Measurements from ENCODE around the gene IFIH1. TPM values are rescaled to one million over a fixed set of nuclear protein-coding genes. Genes with fewer than 3 reads are reported as not detected.

The IFIH1 gene
- total RNA-seq, 1 experiment from 2014 or later = 2.8 TPM

- H3K9me3 ChIP-seq (replicated peaks) = no peaks in the 10 kb centered on the region
- H3K4me1 ChIP-seq (replicated peaks) = peaks cover 12% of the 10 kb centered on the region
- no peaks in the 10 kb centered on the region for H3K36me3 ChIP-seq
- DNase-seq (ENCODE audit: low read depth in 1 of 2, low spot score in 2 of 2) = no peak
- H3K27me3 ChIP-seq (replicated peaks) = no peaks in the 10 kb centered on the region
- H3K4me3 ChIP-seq = no peak overlapping the region
- no peak overlapping the region for H3K27ac ChIP-seq
These were observed 8.8 kb upstream of the IFIH1 start for GRCh38 chr2:162327134-162327769.

GRCh38 chr2:162324953-162325352 is 6.5 kb upstream of the IFIH1 start:
- Histone ChIP-seq H3K9me3 (replicated peaks) (no peaks in the 10 kb centered on the region), H3K4me3 (no peak overlapping the region), H3K36me3 (no peaks in the 10 kb centered on the region), H3K27ac (no peak overlapping the region), H3K27me3 (replicated peaks) (no peaks in the 10 kb centered on the region), H3K4me1 (replicated peaks) (no peaks in the 10 kb centered on the region)
- no peak for DNase-seq (ENCODE audit: low read depth in 1 of 2, low spot score in 2 of 2)

GRCh38 chr2:162320864-162321517 is 2.5 kb upstream of the IFIH1 start:
- DNase-seq (ENCODE audit: low read depth in 1 of 2, low spot score in 2 of 2) = no peak
- no peaks in the 10 kb centered on the region for H3K36me3 ChIP-seq
- no peaks in the 10 kb centered on the region for H3K9me3 ChIP-seq (replicated peaks)
- no peaks in the 10 kb centered on the region for H3K27me3 ChIP-seq (replicated peaks)
- H3K27ac ChIP-seq = no peak overlapping the region
- H3K4me3 ChIP-seq = no peak overlapping the region
- peaks cover 16% of the 10 kb centered on the region for H3K4me1 ChIP-seq (replicated peaks)

GRCh38 chr2:162317861-162318327 is 590 bp downstream of the IFIH1 start:
- peak overlapping the region; percentile 82 for H3K4me3 ChIP-seq
- H3K36me3 ChIP-seq = no peaks in the 10 kb centered on the region
- peaks cover 16% of the 10 kb centered on the region for H3K4me1 ChIP-seq (replicated peaks)
- no peaks in the 10 kb centered on the region for H3K27me3 ChIP-seq (replicated peaks)
- DNase-seq (ENCODE audit: low read depth in 1 of 2, low spot score in 2 of 2) = peak in 1 of 2 experiments; percentile 45
- peak overlapping the region; percentile 62 for H3K27ac ChIP-seq
- no peaks in the 10 kb centered on the region for H3K9me3 ChIP-seq (replicated peaks)

- Histone ChIP-seq H3K36me3 (no peaks in the 10 kb centered on the region), H3K27me3 (replicated peaks) (no peaks in the 10 kb centered on the region), H3K4me1 (replicated peaks) (peaks cover 16% of the 10 kb centered on the region), H3K9me3 (replicated peaks) (no peaks in the 10 kb centered on the region), H3K4me3 (peak overlapping the region; percentile 82), H3K27ac (no peak overlapping the region)
- DNase-seq (ENCODE audit: low read depth in 1 of 2, low spot score in 2 of 2) = no peak
These were observed 1.3 kb downstream of the IFIH1 start for GRCh38 chr2:162317058-162317742.

GRCh38 chr2:162316590-162316989 is 1.9 kb downstream of the IFIH1 start:
- no peaks in the 10 kb centered on the region for H3K36me3 ChIP-seq

GRCh38 chr2:162315938-162316337 is 2.5 kb downstream of the IFIH1 start:
- Histone ChIP-seq H3K27me3 (replicated peaks) (no peaks in the 10 kb centered on the region), H3K4me1 (replicated peaks) (peaks cover 16% of the 10 kb centered on the region)

More at GRCh38 chr2:162316590-162316989, 1.9 kb downstream of the IFIH1 start:
- H3K9me3 ChIP-seq (replicated peaks) = no peaks in the 10 kb centered on the region
- H3K27me3 ChIP-seq (replicated peaks) = no peaks in the 10 kb centered on the region
- no peak overlapping the region for H3K4me3 ChIP-seq
- peaks cover 16% of the 10 kb centered on the region for H3K4me1 ChIP-seq (replicated peaks)
- H3K27ac ChIP-seq = no peak overlapping the region
- DNase-seq (ENCODE audit: low read depth in 1 of 2, low spot score in 2 of 2) = no peak

GRCh38 chr2:162312853-162313252 is 5.6 kb downstream of the IFIH1 start:
- no peaks in the 10 kb centered on the region for H3K9me3 ChIP-seq (replicated peaks)
- H3K27me3 ChIP-seq (replicated peaks) = no peaks in the 10 kb centered on the region
- DNase-seq (ENCODE audit: low read depth in 1 of 2, low spot score in 2 of 2) = no peak

More at GRCh38 chr2:162315938-162316337, 2.5 kb downstream of the IFIH1 start:
- H3K36me3 ChIP-seq = no peaks in the 10 kb centered on the region
- no peak overlapping the region for H3K4me3 ChIP-seq
- no peak overlapping the region for H3K27ac ChIP-seq
- no peak for DNase-seq (ENCODE audit: low read depth in 1 of 2, low spot score in 2 of 2)
- H3K9me3 ChIP-seq (replicated peaks) = no peaks in the 10 kb centered on the region

GRCh38 chr2:162308747-162309503 is 9.6 kb downstream of the IFIH1 start:
- no peaks in the 10 kb centered on the region for H3K36me3 ChIP-seq
- no peaks in the 10 kb centered on the region for H3K4me1 ChIP-seq (replicated peaks)
- H3K9me3 ChIP-seq (replicated peaks) = no peaks in the 10 kb centered on the region
- no peaks in the 10 kb centered on the region for H3K27me3 ChIP-seq (replicated peaks)
- H3K27ac ChIP-seq = no peak overlapping the region
- H3K4me3 ChIP-seq = no peak overlapping the region
- no peak for DNase-seq (ENCODE audit: low read depth in 1 of 2, low spot score in 2 of 2)

More at GRCh38 chr2:162312853-162313252, 5.6 kb downstream of the IFIH1 start:
- no peaks in the 10 kb centered on the region for H3K36me3 ChIP-seq
- H3K27ac ChIP-seq = no peak overlapping the region
- no peak overlapping the region for H3K4me3 ChIP-seq
- peaks cover 3% of the 10 kb centered on the region for H3K4me1 ChIP-seq (replicated peaks)

- no peaks in the 10 kb centered on the region for H3K36me3 ChIP-seq
- no peak for DNase-seq (ENCODE audit: low read depth in 1 of 2, low spot score in 2 of 2)
- no peaks in the 10 kb centered on the region for H3K9me3 ChIP-seq (replicated peaks)
- no peak overlapping the region for H3K4me3 ChIP-seq
- no peaks in the 10 kb centered on the region for H3K27me3 ChIP-seq (replicated peaks)
- H3K4me1 ChIP-seq (replicated peaks) = no peaks in the 10 kb centered on the region
- no peak overlapping the region for H3K27ac ChIP-seq
These were observed 12.6 kb downstream of the IFIH1 start for GRCh38 chr2:162305901-162306300.

GRCh38 chr2:162301877-162302276 is 16.6 kb downstream of the IFIH1 start:
- no peaks in the 10 kb centered on the region for H3K9me3 ChIP-seq (replicated peaks)
- no peak overlapping the region for H3K4me3 ChIP-seq
- H3K36me3 ChIP-seq = no peaks in the 10 kb centered on the region
- H3K4me1 ChIP-seq (replicated peaks) = no peaks in the 10 kb centered on the region
- no peak for DNase-seq (ENCODE audit: low read depth in 1 of 2, low spot score in 2 of 2)
- no peaks in the 10 kb centered on the region for H3K27me3 ChIP-seq (replicated peaks)
- H3K27ac ChIP-seq = no peak overlapping the region

GRCh38 chr2:162301151-162301804 is 17.2 kb downstream of the IFIH1 start:
- no peaks in the 10 kb centered on the region for H3K4me1 ChIP-seq (replicated peaks)
- no peaks in the 10 kb centered on the region for H3K36me3 ChIP-seq
- H3K27me3 ChIP-seq (replicated peaks) = no peaks in the 10 kb centered on the region
- no peak overlapping the region for H3K27ac ChIP-seq
- no peaks in the 10 kb centered on the region for H3K9me3 ChIP-seq (replicated peaks)
- H3K4me3 ChIP-seq = no peak overlapping the region
- peak in 1 of 2 experiments; percentile 41 for DNase-seq (ENCODE audit: low read depth in 1 of 2, low spot score in 2 of 2)

- H3K27me3 ChIP-seq (replicated peaks) = no peaks in the 10 kb centered on the region
- no peaks in the 10 kb centered on the region for H3K4me1 ChIP-seq (replicated peaks)
- H3K27ac ChIP-seq = no peak overlapping the region
- no peak overlapping the region for H3K4me3 ChIP-seq
- no peak for DNase-seq (ENCODE audit: low read depth in 1 of 2, low spot score in 2 of 2)
- no peaks in the 10 kb centered on the region for H3K36me3 ChIP-seq
- no peaks in the 10 kb centered on the region for H3K9me3 ChIP-seq (replicated peaks)
These were observed 18.2 kb downstream of the IFIH1 start for GRCh38 chr2:162300266-162300665.
